Activated naive CD4-positive, alpha-beta T cell treated with anti-CD3 and anti-CD28 coated beads for 36 hours (primary cell): ENCODE data around the gene SLCO3A1. TPM values are rescaled to one million over a fixed set of nuclear protein-coding genes. Genes with fewer than 3 reads are reported as not detected.

ENCODE experiments used
- CTCF ChIA-PET: fragments of 350-600 bp; sonication (Branson Sonifier 250); formaldehyde crosslinking; loops from one replicate; lab custom pipeline; 2021; ENCODE audit warnings: antibody characterized with exemption; lab: Charles Lee
- DNase-seq: peaks from one replicate; pipeline ENCODE4 v3.0.0-alpha.2; 2020
- H3K27ac Mint-ChIP-seq: one replicate; pipeline ENCODE4 v1.8.0; 2021; ENCODE audit warnings: mild to moderate bottlenecking, mixed read lengths
- H3K27me3 Mint-ChIP-seq: one replicate; pipeline ENCODE4 v1.8.0; 2021; ENCODE audit warnings: low read depth, mixed read lengths
- H3K36me3 Mint-ChIP-seq: one replicate; pipeline ENCODE4 v1.8.0; 2021; ENCODE audit warnings: low read depth, mixed read lengths
- H3K4me1 Mint-ChIP-seq: one replicate; pipeline ENCODE4 v1.8.0; 2021; ENCODE audit warnings: low read depth, mixed read lengths
- H3K4me3 Mint-ChIP-seq: one replicate; pipeline ENCODE4 v1.8.0; 2021; ENCODE audit warnings: mild to moderate bottlenecking, moderate library complexity, mixed read lengths
- H3K9me3 Mint-ChIP-seq: one replicate; pipeline ENCODE4 v1.8.0; 2021; ENCODE audit warnings: mixed read lengths
- intact Hi-C: fragments of 100-400 bp; cut with micrococcal nuclease; formaldehyde crosslinking; loops from one replicate; pipeline ENCODE4 v1.15.1; 2023
- total RNA-seq, 2 experiments: library from RNA; stranded (reverse); gene quantifications; one replicate each; pipeline ENCODE4 v1.2.3, GENCODE V29; 2021

The SLCO3A1 gene
- 1 to 10 TPM; 3.1 to 3.3 TPM for total RNA-seq

DNA sequence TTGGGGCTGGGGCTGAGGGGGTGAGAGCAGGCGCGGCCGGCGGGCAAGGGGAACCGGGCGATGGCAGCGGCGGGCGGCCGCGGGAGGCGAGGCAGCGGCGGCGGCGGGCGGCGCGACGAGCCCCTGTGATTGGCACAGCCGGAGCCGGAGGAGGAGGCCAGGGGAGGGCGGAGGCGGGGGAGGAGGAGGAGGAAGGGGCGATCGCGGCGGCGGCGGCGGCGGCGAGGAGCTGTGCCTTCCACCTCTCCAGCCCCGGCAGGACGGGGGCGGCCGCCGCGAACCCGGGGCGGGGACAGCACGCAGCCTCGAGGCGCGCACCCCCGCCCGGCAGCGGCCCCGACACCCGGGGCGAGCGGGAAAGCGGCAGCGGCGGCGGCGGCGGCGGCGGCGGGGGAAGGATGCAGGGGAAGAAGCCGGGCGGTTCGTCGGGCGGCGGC is at the start of gene SLCO3A1:
SLCO3A1 (plus strand) TSS at position 198 of the 437 bp plus-strand sequence.
- H3K36me3 Mint-ChIP-seq: no peaks in the 10 kb centered on the region
- intact Hi-C loops: loop anchor here (1.0 to 2.0 kb wide), 2 partner anchors 147 to 305 kb away; no protein-coding TSS in a partner anchor
- peak within 1 kb of the TSS; percentile 61 for H3K27ac Mint-ChIP-seq
- H3K4me1 Mint-ChIP-seq: peaks cover 65% of the 10 kb centered on the region
- CTCF ChIA-PET: interaction anchor here (0.5 to 8.3 kb wide), 7 partner anchors 11 to 224 kb away, joined by 3 to 83 read pairs (median 5); no protein-coding TSS in a partner anchor
- no peaks in the 10 kb centered on the region for H3K9me3 Mint-ChIP-seq
- H3K27me3 Mint-ChIP-seq: peaks cover 5% of the 10 kb centered on the region
- peak; percentile 71 for DNase-seq
- peak within 1 kb of the TSS; percentile 79 for H3K4me3 Mint-ChIP-seq

DNA sequence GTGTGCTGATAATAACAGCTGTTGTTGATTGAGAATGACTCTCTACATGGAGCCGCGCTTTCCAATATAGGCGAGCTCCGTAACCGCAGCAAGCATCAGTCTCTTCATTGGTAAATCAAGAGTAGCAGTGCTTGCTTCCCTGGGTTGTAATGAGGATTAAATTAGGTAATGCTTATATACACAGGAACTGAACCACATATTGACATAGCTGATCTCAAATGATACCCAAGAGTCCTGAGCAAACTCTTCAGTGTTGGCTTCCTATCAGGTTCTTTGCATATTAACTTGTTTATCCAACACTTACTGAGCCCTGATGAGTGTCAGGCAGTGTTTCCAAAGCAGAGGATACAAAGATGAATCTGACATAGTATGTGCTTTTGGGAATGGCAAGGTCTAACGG is 46.4 kb upstream of the SLCO3A1 start:
- no peak overlapping the region for H3K4me3 Mint-ChIP-seq
- intact Hi-C loops: no loop called here
- no peak for DNase-seq
- H3K9me3 Mint-ChIP-seq: no peaks in the 10 kb centered on the region
- H3K4me1 Mint-ChIP-seq: no peaks in the 10 kb centered on the region
- no peaks in the 10 kb centered on the region for H3K36me3 Mint-ChIP-seq
- H3K27me3 Mint-ChIP-seq: peaks cover 2% of the 10 kb centered on the region
- CTCF ChIA-PET: no interaction called here
- no peak overlapping the region for H3K27ac Mint-ChIP-seq

GRCh38 chr15:91813924-91814323 is 39.6 kb upstream of the SLCO3A1 start:
- peak; percentile 42 for DNase-seq
- no peak overlapping the region for H3K27ac Mint-ChIP-seq

GRCh38 chr15:91816942-91817341 is 36.6 kb upstream of the SLCO3A1 start:
- no peak overlapping the region for H3K27ac Mint-ChIP-seq
- no peak for DNase-seq
- no peaks in the 10 kb centered on the region for H3K4me1 Mint-ChIP-seq
- peaks cover 12% of the 10 kb centered on the region for H3K9me3 Mint-ChIP-seq
- CTCF ChIA-PET: no interaction called here
- H3K36me3 Mint-ChIP-seq: peaks cover 3% of the 10 kb centered on the region
- no peaks in the 10 kb centered on the region for H3K27me3 Mint-ChIP-seq
- H3K4me3 Mint-ChIP-seq: no peak overlapping the region
- intact Hi-C loops: no loop called here

More at GRCh38 chr15:91813924-91814323, 39.6 kb upstream of the SLCO3A1 start:
- CTCF ChIA-PET: no interaction called here
- H3K4me3 Mint-ChIP-seq: no peak overlapping the region
- intact Hi-C loops: no loop called here
- H3K9me3 Mint-ChIP-seq: peaks cover 12% of the 10 kb centered on the region
- H3K4me1 Mint-ChIP-seq: no peaks in the 10 kb centered on the region
- H3K27me3 Mint-ChIP-seq: no peaks in the 10 kb centered on the region
- peaks cover 3% of the 10 kb centered on the region for H3K36me3 Mint-ChIP-seq

GRCh38 chr15:91821458-91821857 is 32.0 kb upstream of the SLCO3A1 start:
- Mint-ChIP-seq H3K27ac (no peak overlapping the region), H3K4me1 (no peaks in the 10 kb centered on the region), H3K9me3 (no peaks in the 10 kb centered on the region), H3K4me3 (no peak overlapping the region), H3K27me3 (no peaks in the 10 kb centered on the region), H3K36me3 (no peaks in the 10 kb centered on the region)
- CTCF ChIA-PET: no interaction called here
- no peak for DNase-seq
- intact Hi-C loops: no loop called here

GRCh38 chr15:91824256-91824655 is 29.3 kb upstream of the SLCO3A1 start:
- no peak overlapping the region for H3K27ac Mint-ChIP-seq
- no peak overlapping the region for H3K4me3 Mint-ChIP-seq
- H3K27me3 Mint-ChIP-seq: no peaks in the 10 kb centered on the region
- intact Hi-C loops: no loop called here
- no peaks in the 10 kb centered on the region for H3K9me3 Mint-ChIP-seq
- H3K36me3 Mint-ChIP-seq: no peaks in the 10 kb centered on the region
- H3K4me1 Mint-ChIP-seq: no peaks in the 10 kb centered on the region
- no peak for DNase-seq
- CTCF ChIA-PET: no interaction called here

GRCh38 chr15:91826443-91826842 is 27.1 kb upstream of the SLCO3A1 start:
- no peak overlapping the region for H3K4me3 Mint-ChIP-seq
- intact Hi-C loops: no loop called here
- H3K36me3 Mint-ChIP-seq: no peaks in the 10 kb centered on the region
- DNase-seq: no peak
- no peaks in the 10 kb centered on the region for H3K9me3 Mint-ChIP-seq
- CTCF ChIA-PET: no interaction called here
- H3K27me3 Mint-ChIP-seq: no peaks in the 10 kb centered on the region
- no peak overlapping the region for H3K27ac Mint-ChIP-seq
- no peaks in the 10 kb centered on the region for H3K4me1 Mint-ChIP-seq

DNA sequence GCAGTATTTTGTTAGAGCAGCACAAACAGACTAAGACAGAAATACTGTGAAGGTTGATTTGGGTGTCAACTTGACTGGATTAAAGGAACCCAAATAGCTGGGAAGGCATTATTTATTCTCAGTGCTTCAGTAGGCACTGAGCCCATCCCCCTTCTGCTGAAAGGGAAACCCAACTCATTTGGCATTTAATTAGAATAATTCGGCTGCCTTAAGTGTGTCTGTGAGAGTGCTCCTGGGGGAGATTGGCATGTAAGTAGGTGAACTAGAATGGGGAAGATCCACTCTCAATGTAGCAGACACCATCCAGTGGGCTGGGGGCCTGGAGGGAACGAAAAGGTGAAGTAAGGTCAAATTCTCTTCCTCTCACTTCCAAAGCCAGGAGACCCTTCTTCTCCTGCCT is 20.5 kb upstream of the SLCO3A1 start:
- H3K4me3 Mint-ChIP-seq: no peak overlapping the region
- CTCF ChIA-PET: interaction anchor here (1.6 kb wide), 1 partner anchor 16 kb away, joined by 5 read pairs; no protein-coding TSS in a partner anchor
- H3K4me1 Mint-ChIP-seq: no peaks in the 10 kb centered on the region
- H3K36me3 Mint-ChIP-seq: no peaks in the 10 kb centered on the region
- no peaks in the 10 kb centered on the region for H3K9me3 Mint-ChIP-seq
- peaks cover 3% of the 10 kb centered on the region for H3K27me3 Mint-ChIP-seq
- DNase-seq: no peak
- no peak overlapping the region for H3K27ac Mint-ChIP-seq
- intact Hi-C loops: no loop called here

- peaks cover 16% of the 10 kb centered on the region for H3K27me3 Mint-ChIP-seq
- CTCF ChIA-PET: no interaction called here
- H3K4me3 Mint-ChIP-seq: no peak overlapping the region
Measured at GRCh38 chr15:91839867-91840266, 13.6 kb upstream of the SLCO3A1 start.

DNA sequence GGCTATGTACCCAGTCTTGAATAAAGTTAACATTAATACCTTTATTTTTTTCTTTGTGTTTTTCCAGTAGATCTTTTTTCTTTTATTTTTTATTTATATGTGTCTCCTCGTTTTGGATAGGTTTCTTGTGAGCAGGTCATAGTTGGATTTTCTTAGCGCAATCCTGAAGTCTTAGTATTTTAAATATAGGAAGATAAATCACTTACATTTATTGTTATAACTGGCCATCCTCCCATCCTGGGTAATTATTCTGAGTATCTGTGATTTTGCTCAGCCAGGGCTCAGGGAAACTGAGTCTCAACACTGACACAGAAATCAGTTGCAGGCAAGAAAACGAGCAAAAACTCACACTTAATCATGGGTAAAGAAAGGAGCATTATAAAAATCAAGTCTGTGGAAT is 11.6 kb upstream of the SLCO3A1 start:
- no peak for DNase-seq
- H3K4me1 Mint-ChIP-seq: no peaks in the 10 kb centered on the region
- intact Hi-C loops: no loop called here
- no peaks in the 10 kb centered on the region for H3K9me3 Mint-ChIP-seq
- H3K36me3 Mint-ChIP-seq: no peaks in the 10 kb centered on the region
- H3K4me3 Mint-ChIP-seq: no peak overlapping the region
- H3K27me3 Mint-ChIP-seq: peaks cover 16% of the 10 kb centered on the region
- no peak overlapping the region for H3K27ac Mint-ChIP-seq
- CTCF ChIA-PET: no interaction called here

More at GRCh38 chr15:91839867-91840266, 13.6 kb upstream of the SLCO3A1 start:
- H3K9me3 Mint-ChIP-seq: no peaks in the 10 kb centered on the region
- no peaks in the 10 kb centered on the region for H3K36me3 Mint-ChIP-seq
- intact Hi-C loops: no loop called here
- H3K4me1 Mint-ChIP-seq: no peaks in the 10 kb centered on the region
- H3K27ac Mint-ChIP-seq: no peak overlapping the region
- DNase-seq: no peak

GRCh38 chr15:91844341-91844740 is 9.2 kb upstream of the SLCO3A1 start:
- no peak overlapping the region for H3K27ac Mint-ChIP-seq
- peaks cover 2% of the 10 kb centered on the region for H3K4me1 Mint-ChIP-seq
- no peak for DNase-seq
- no peaks in the 10 kb centered on the region for H3K36me3 Mint-ChIP-seq
- no peaks in the 10 kb centered on the region for H3K9me3 Mint-ChIP-seq
- no peak overlapping the region for H3K4me3 Mint-ChIP-seq
- H3K27me3 Mint-ChIP-seq: peaks cover 12% of the 10 kb centered on the region
- CTCF ChIA-PET: interaction anchor here (1.2 kb wide), 1 partner anchor 138 kb away, joined by 5 read pairs; no protein-coding TSS in a partner anchor
- intact Hi-C loops: no loop called here

- peaks cover 8% of the 10 kb centered on the region for H3K4me1 Mint-ChIP-seq
- no peaks in the 10 kb centered on the region for H3K36me3 Mint-ChIP-seq
- intact Hi-C loops: no loop called here
- H3K9me3 Mint-ChIP-seq: no peaks in the 10 kb centered on the region
- peaks cover 10% of the 10 kb centered on the region for H3K27me3 Mint-ChIP-seq
- H3K4me3 Mint-ChIP-seq: no peak overlapping the region
- CTCF ChIA-PET: interaction anchor here (0.5 to 1.2 kb wide), 2 partner anchors 139 to 518 kb away, joined by 3 to 5 read pairs; no protein-coding TSS in a partner anchor
- H3K27ac Mint-ChIP-seq: no peak overlapping the region
- DNase-seq: no peak
Measured at GRCh38 chr15:91844928-91845327, 8.6 kb upstream of the SLCO3A1 start.

- no peaks in the 10 kb centered on the region for H3K9me3 Mint-ChIP-seq
- peaks cover 9% of the 10 kb centered on the region for H3K4me1 Mint-ChIP-seq
- H3K4me3 Mint-ChIP-seq: no peak overlapping the region
- intact Hi-C loops: no loop called here
- H3K27me3 Mint-ChIP-seq: peaks cover 5% of the 10 kb centered on the region
- no peaks in the 10 kb centered on the region for H3K36me3 Mint-ChIP-seq
- CTCF ChIA-PET: interaction anchor here (1.2 kb wide), 1 partner anchor 543 kb away, joined by 3 read pairs; no protein-coding TSS in a partner anchor
- no peak for DNase-seq
- H3K27ac Mint-ChIP-seq: no peak overlapping the region
Measured at GRCh38 chr15:91845720-91846119, 7.8 kb upstream of the SLCO3A1 start.
